GM13977 (cell line): ENCODE results near the gene HLA-F.

Source experiments
- DNase-seq: peaks from one replicate; pipeline ENCODE4 v3.0.0; 2012; ENCODE audit warnings: low spot score
- in situ Hi-C: fragments of 300-500 bp; cut with MboI; formaldehyde crosslinking; loops from one replicate; pipeline ENCODE4 v1.12.0; 2022; ENCODE audit warnings: low sequenced_read_pairs, low pct_unique_long_range_greater_than_20kb, mixed read lengths, inconsistent platforms; ENCODE audit not compliant: unreplicated experiment
- TF ChIP-seq, protein P1 (sequence below): IDR thresholded peaks from 2 replicates; pipeline ENCODE4 v1.5.1; 2012; ENCODE audit warnings: mild to moderate bottlenecking, control low read depth; ENCODE audit not compliant: insufficient read depth; ENCODE audit errors: extremely low read depth, missing control alignments

Gene HLA-F

DNA sequence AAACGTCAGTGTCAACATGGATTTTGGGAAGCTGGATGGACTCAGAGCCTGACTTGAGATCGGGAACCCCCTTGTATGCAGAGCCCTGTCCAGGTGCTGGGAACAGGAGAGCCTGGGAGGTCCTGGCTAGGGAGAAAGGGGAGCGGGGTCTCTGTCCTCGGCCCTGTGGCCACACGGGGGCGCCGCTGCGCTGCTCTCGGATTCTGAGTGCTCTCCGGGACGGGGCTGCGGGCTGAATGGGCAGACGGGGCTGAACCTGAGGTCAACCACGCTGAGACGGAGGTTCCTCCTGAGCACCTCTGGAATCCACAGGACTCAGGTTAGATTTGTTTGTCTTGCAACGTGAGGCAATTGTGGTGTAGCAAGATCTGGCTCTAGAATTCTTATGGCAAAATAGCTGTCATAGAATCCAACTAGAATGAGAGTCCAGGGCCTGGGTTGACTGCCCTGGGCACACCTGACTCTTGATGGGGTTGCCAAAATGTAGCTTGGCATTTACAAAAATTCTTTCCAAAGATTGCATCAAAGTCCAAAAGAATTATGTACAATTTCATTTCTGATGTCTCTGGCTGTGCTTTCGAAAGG, 20.6 kb upstream of the HLA-F start:
- peak; percentile 53 for DNase-seq
- TF ChIP-seq, protein P1, sequence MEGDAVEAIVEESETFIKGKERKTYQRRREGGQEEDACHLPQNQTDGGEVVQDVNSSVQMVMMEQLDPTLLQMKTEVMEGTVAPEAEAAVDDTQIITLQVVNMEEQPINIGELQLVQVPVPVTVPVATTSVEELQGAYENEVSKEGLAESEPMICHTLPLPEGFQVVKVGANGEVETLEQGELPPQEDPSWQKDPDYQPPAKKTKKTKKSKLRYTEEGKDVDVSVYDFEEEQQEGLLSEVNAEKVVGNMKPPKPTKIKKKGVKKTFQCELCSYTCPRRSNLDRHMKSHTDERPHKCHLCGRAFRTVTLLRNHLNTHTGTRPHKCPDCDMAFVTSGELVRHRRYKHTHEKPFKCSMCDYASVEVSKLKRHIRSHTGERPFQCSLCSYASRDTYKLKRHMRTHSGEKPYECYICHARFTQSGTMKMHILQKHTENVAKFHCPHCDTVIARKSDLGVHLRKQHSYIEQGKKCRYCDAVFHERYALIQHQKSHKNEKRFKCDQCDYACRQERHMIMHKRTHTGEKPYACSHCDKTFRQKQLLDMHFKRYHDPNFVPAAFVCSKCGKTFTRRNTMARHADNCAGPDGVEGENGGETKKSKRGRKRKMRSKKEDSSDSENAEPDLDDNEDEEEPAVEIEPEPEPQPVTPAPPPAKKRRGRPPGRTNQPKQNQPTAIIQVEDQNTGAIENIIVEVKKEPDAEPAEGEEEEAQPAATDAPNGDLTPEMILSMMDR, result peak; percentile 64
- in situ Hi-C loops, result no loop called here

DNA sequence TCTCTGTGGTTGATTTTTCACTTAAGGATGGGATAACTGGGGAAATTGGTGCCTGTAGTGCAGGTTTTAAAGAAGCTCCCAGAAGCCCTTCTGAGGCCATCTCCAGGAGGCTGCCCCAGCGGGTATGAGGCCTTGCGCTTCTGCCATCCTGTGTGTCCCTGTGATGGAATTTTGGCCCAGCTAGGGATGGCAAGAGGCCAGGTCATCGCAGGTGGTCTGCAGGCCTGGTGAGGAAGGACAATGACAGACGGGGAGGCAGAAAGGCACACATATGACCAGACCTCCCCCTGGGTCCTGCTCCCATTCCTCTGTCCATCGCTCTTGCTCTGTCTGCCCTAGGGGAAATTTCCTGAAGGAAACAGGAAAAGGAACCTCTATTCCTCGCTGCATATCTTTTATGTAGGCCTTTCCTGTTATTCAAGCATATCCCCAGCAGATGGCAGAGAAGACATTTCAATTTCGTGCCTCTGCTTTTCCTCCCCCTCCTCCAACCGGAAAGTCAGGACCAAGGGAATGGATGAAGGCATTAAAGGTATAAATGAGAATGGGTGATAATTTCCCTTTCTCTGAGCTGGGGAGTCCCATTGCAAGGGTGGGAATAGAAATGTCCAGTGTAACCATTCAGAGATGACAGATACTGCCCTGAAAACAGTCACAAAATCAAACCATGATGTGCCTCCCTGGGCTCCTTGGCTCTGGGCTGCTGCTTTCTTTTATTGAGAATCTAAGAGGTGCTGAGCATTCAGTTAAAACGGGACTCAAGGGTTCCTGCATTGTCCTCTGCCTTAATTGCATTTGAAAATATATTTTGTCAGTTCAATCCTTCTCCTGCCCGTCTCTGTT, 17.6 kb upstream of the HLA-F start:
- no peak for DNase-seq
- in situ Hi-C loops, result no loop called here
- TF ChIP-seq, protein P1, result peak; percentile 59

DNA sequence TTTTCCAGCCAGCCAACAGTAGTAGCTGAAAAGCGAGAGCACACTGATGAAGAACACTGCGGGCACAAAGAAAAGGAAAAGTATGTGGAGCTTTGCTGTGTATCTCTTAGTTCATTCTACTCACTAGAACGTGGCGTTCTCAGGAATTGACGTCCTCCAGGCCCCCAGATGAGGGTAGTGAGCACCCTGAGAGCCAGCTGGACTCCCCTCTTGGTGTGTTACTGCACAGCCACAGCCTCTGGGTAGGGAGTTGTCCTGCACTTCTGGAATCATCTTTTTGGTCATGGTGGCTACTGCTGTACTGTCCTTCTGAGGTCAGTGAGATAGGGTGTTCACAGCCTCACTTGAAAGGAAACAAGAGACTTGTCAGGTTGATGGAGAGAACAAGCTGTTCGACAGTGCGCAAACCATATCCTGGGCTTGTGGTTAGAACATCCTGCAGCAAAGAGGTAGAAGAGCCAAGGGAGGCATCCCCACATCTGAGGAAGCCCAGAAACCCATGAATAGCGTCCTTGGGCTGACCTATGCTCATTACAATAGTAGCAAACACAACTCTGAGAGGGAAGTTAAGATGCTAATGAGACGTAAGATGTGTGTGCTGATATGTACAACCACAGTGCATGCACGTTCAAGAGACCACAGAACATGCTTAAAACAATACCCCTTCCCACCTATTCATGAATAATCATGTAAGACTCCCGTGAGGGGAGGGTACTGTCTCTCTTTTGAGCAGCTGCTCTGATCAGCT, 14.6 kb upstream of the HLA-F start:
- TF ChIP-seq, protein P1, result no peak
- in situ Hi-C loops, result no loop called here
- no peak for DNase-seq

DNA sequence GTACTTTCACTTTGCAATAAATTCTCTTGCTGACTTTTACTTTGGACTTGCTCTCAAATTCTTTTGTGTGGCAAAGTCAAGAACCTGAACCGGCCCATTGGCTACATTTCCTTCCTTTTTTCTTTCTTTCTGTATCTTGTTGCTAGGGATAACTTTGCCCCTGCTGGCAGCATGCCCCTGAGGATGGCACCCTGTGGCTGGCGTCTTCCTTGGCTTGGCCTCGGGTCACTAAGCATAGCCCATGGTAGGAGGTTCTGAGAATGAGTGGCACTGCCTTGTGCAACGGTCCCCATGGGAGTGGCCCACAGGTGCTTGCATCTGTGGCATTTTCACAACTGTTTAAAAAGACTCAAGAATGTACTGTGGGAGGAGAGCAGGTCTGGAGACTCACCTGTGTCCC, 14.0 kb upstream of the HLA-F start:
- in situ Hi-C loops, result no loop called here
- TF ChIP-seq, protein P1, result no peak
- no peak for DNase-seq

DNA sequence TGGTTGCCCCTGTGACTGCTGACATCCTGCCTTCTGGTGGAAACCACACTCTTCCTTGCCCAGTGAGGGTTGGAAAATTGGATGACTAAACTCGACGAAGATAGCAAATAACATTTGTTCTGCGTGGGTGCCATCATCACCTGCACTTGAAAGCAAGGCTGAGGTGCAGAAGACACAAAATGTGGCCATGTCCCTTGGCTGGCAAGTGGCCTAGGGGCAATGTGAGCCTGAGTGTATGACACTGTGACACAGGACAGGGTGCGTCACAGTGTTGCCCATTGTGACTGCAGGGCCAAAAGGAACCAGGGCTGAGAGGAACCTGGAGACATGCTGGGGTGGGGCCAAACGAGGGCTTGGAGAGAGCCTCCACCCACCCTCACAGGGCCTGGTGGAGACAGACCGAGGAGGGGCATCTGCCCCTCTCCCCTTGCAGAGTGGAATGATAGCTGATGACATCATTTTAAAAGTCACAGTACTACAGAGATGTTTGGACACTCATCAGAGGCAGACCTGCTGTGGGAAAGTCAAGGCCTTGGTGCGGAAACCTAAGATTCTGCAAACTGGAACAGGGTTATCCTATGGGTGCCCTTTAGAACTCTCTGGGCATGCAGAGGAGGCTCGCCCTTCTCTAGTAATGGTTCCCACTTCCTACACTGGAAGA, 12.8 kb upstream of the HLA-F start:
- in situ Hi-C loops, result no loop called here
- DNase-seq, result no peak
- TF ChIP-seq, protein P1, result no peak

DNA sequence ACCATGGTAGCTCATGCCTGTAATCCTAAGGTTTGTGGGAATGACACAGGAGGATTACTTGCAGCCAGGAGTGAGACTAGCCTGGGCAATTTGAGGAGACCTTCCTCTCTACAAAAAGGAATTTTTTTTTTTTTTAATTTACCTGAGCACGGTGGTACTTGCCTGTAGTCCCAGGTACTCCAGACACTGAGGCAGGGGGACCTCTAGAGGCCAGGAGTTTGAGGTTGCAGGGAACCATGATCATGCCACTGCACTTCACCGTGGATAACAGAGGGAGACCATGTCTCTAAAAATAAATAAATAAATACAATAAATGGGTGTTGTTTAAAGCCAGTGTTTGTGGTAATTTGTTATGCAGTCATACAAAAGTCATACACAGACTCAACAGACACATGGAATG, 2.4 kb upstream of the HLA-F start:
- no peak for DNase-seq
- TF ChIP-seq, protein P1, result peak; percentile 38
- in situ Hi-C loops, result no loop called here
